Mesenchymal stem cell (in vitro differentiated cells and primary cell): ENCODE results near the gene LATS2.

Source experiments
- DNase-seq: peaks from one replicate; pipeline ENCODE4 v3.0.0-alpha.2; 2013
- H2AFZ ChIP-seq: one replicate; pipeline ENCODE4 v1.6.1; 2013; ENCODE audit warnings: low read depth, mild to moderate bottlenecking, control low read depth, inconsistent platforms, low read length, moderate library complexity
- H2AK5ac ChIP-seq: 2 replicates; pipeline ENCODE4 v1.6.1; 2013; ENCODE audit warnings: low read length, moderate library complexity, mild to moderate bottlenecking, inconsistent platforms; ENCODE audit not compliant: severe bottlenecking
- H2BK120ac ChIP-seq: one replicate; pipeline ENCODE4 v1.6.1; 2013; ENCODE audit warnings: low read depth, mild to moderate bottlenecking, inconsistent platforms, low read length, moderate library complexity
- H2BK12ac ChIP-seq, 2 experiments: one replicate each; pipeline ENCODE4 v1.6.1; 2013; ENCODE audit warnings: inconsistent platforms in 2 of 2, low read length in 2 of 2, mild to moderate bottlenecking in 2 of 2, moderate library complexity in 2 of 2, control low read depth in 1 of 2
- H2BK15ac ChIP-seq: one replicate; pipeline ENCODE4 v1.6.1; 2013; ENCODE audit warnings: mild to moderate bottlenecking, low read depth, inconsistent platforms; ENCODE audit not compliant: poor library complexity, severe bottlenecking
- H2BK5ac ChIP-seq: 2 replicates; pipeline ENCODE4 v1.6.1; 2013; ENCODE audit warnings: low read depth, mild to moderate bottlenecking, low read length, control low read depth, inconsistent platforms; ENCODE audit not compliant: poor library complexity, severe bottlenecking
- H3K14ac ChIP-seq, 2 experiments: one replicate each; pipeline ENCODE4 v1.6.1; 2013; ENCODE audit warnings: inconsistent platforms in 2 of 2, low read length in 2 of 2, control low read depth in 1 of 2, mild to moderate bottlenecking in 1 of 2, moderate library complexity in 1 of 2
- H3K18ac ChIP-seq, 2 experiments: one replicate each; pipeline ENCODE4 v1.6.1; 2013; ENCODE audit warnings: inconsistent platforms in 2 of 2, low read length in 2 of 2, control low read depth in 1 of 2, low read depth in 1 of 2, mild to moderate bottlenecking in 1 of 2
- H3K23ac ChIP-seq, 2 experiments: one replicate each; pipeline ENCODE4 v1.6.1; 2013; ENCODE audit warnings: inconsistent platforms in 2 of 2, low read length in 2 of 2, mild to moderate bottlenecking in 2 of 2, moderate library complexity in 2 of 2, control low read depth in 1 of 2
- H3K27ac ChIP-seq: 2 replicates; pipeline ENCODE4 v1.5.1; 2013; ENCODE audit warnings: mild to moderate bottlenecking, moderate library complexity, low read length, control low read depth, inconsistent platforms; ENCODE audit not compliant: poor library complexity, severe bottlenecking
- H3K27me3 ChIP-seq, 2 experiments: 2 replicates each; pipeline versions ENCODE4 v1.6.1 to v1.7.0; 2013; ENCODE audit warnings: low read length in 2 of 2, mild to moderate bottlenecking in 2 of 2, moderate library complexity in 2 of 2, control low read depth in 1 of 2, inconsistent platforms in 1 of 2; ENCODE audit not compliant: control insufficient read depth in 1 of 2, insufficient read depth in 1 of 2
- H3K36me3 ChIP-seq, 2 experiments: 2 replicates each; pipeline versions ENCODE4 v1.6.1 to v1.7.0; 2013; ENCODE audit warnings: low read length in 2 of 2, control low read depth in 1 of 2, inconsistent platforms in 1 of 2, low read depth in 1 of 2, mild to moderate bottlenecking in 1 of 2; ENCODE audit not compliant: insufficient read depth in 2 of 2, control insufficient read depth in 1 of 2
- H3K4ac ChIP-seq, 2 experiments: one replicate each; pipeline ENCODE4 v1.6.1; 2013; ENCODE audit warnings: inconsistent platforms in 2 of 2, low read length in 2 of 2, mild to moderate bottlenecking in 2 of 2, moderate library complexity in 2 of 2, control low read depth in 1 of 2, low read depth in 1 of 2
- H3K4me1 ChIP-seq: 2 replicates; pipeline ENCODE4 v1.6.1; 2013; ENCODE audit warnings: low read depth, low read length, control low read depth; ENCODE audit not compliant: control insufficient read depth, insufficient read depth
- H3K4me2 ChIP-seq: 2 replicates; pipeline ENCODE4 v1.6.1; 2013; ENCODE audit warnings: low read length, mild to moderate bottlenecking, inconsistent platforms; ENCODE audit not compliant: poor library complexity, severe bottlenecking
- H3K4me3 ChIP-seq, 2 experiments: 2 replicates each; pipeline versions ENCODE4 v1.5.1 to v1.7.0; 2013; ENCODE audit warnings: low read length in 2 of 2, mild to moderate bottlenecking in 2 of 2, control low read depth in 1 of 2, low read depth in 1 of 2; ENCODE audit not compliant: insufficient read depth in 1 of 2
- H3K79me1 ChIP-seq: replicated peaks from 2 replicates; pipeline ENCODE4 v1.6.1; 2013; ENCODE audit warnings: mild to moderate bottlenecking, control low read depth, low read length, inconsistent platforms; ENCODE audit not compliant: poor library complexity, severe bottlenecking
- H3K9ac ChIP-seq: 2 replicates; pipeline ENCODE4 v1.7.0; 2013; ENCODE audit warnings: mild to moderate bottlenecking, low read length, moderate library complexity
- H3K9me3 ChIP-seq: 2 replicates; pipeline ENCODE4 v1.7.0; 2013; ENCODE audit warnings: mild to moderate bottlenecking, low read length; ENCODE audit not compliant: control insufficient read depth
- H4K8ac ChIP-seq: one replicate; pipeline ENCODE4 v1.6.1; 2013; ENCODE audit warnings: inconsistent platforms, mild to moderate bottlenecking, low read length, moderate library complexity
- H4K91ac ChIP-seq: one replicate; pipeline ENCODE4 v1.6.1; 2013; ENCODE audit warnings: mild to moderate bottlenecking, low read length, inconsistent platforms
- WGBS: methylation state at CpG from one replicate; pipeline ENCODE4 v1.1.7; 2013; ENCODE audit warnings: mixed read lengths; 5-methylcytosine and 5-hydroxymethylcytosine counted together

Gene LATS2

GRCh38 chr13:21001471-21001870 lies 59.9 kb downstream of the LATS2 start:
- H4K91ac ChIP-seq, result no peak overlapping the region
- no peak for DNase-seq
- peak overlapping the region in 1 of 2 experiments; percentile 31 for H2BK12ac ChIP-seq
- no peak overlapping the region for H4K8ac ChIP-seq
- H3K4me1 ChIP-seq, result peaks cover 39% of the 10 kb centered on the region
- H3K9ac ChIP-seq, result no peak overlapping the region
- no peak overlapping the region for H3K4me2 ChIP-seq
- H3K23ac ChIP-seq, result no peak overlapping the region
- H3K14ac ChIP-seq, result no peak overlapping the region
- no peak overlapping the region for H3K27ac ChIP-seq
- H3K79me1 ChIP-seq, result peaks cover 20% of the 10 kb centered on the region
- 100% methylated on average over 1 of the region's 5 CpGs for WGBS
- no peak overlapping the region for H3K4me3 ChIP-seq
- H2BK120ac ChIP-seq, result no peak overlapping the region
- no peak overlapping the region for H2BK5ac ChIP-seq
- no peaks in the 10 kb centered on the region for H3K27me3 ChIP-seq
- no peak overlapping the region for H2BK15ac ChIP-seq
- peaks cover 0 to 7% of the 10 kb centered on the region in 2 experiments for H3K36me3 ChIP-seq
- no peak overlapping the region for H2AFZ ChIP-seq
- no peak overlapping the region for H3K4ac ChIP-seq
- H2AK5ac ChIP-seq, result peak overlapping the region; percentile 20
- no peaks in the 10 kb centered on the region for H3K9me3 ChIP-seq
- H3K18ac ChIP-seq, result no peak overlapping the region

GRCh38 chr13:21000647-21001046 lies 60.7 kb downstream of the LATS2 start:
- Histone ChIP-seq H3K23ac (no peak overlapping the region), H2AK5ac (no peak overlapping the region), H3K36me3 (peaks cover 0 to 7% of the 10 kb centered on the region in 2 experiments), H2BK120ac (no peak overlapping the region), H4K8ac (no peak overlapping the region), H3K4me2 (no peak overlapping the region), H3K79me1 (peaks cover 22% of the 10 kb centered on the region), H2AFZ (no peak overlapping the region), H3K27me3 (no peaks in the 10 kb centered on the region), H2BK12ac (no peak overlapping the region), H3K9ac (no peak overlapping the region), H2BK5ac (no peak overlapping the region), H4K91ac (no peak overlapping the region), H3K14ac (no peak overlapping the region), H3K4me1 (peaks cover 34% of the 10 kb centered on the region), H3K4ac (no peak overlapping the region), H3K27ac (no peak overlapping the region), H3K4me3 (no peak overlapping the region), H3K18ac (no peak overlapping the region), H2BK15ac (no peak overlapping the region), H3K9me3 (no peaks in the 10 kb centered on the region)
- WGBS, result 100% methylated on average over 1 of the region's 1 CpG
- no peak for DNase-seq

- peaks cover 28% of the 10 kb centered on the region for H3K4me1 ChIP-seq
- H3K18ac ChIP-seq, result peak overlapping the region; percentile 7 to 28
- no peak overlapping the region for H3K4me2 ChIP-seq
- peaks cover 8 to 11% of the 10 kb centered on the region in 2 experiments for H3K36me3 ChIP-seq
- H4K8ac ChIP-seq, result peak overlapping the region; percentile 85
- H2BK5ac ChIP-seq, result peak overlapping the region; percentile 99
- H2BK15ac ChIP-seq, result no peak overlapping the region
- 96% methylated on average over 60 of the region's 60 CpGs for WGBS
- peak overlapping the region; percentile 52 for H4K91ac ChIP-seq
- H3K9me3 ChIP-seq, result no peaks in the 10 kb centered on the region
- H3K27me3 ChIP-seq, result no peaks in the 10 kb centered on the region
- peak overlapping the region; percentile 8 to 75 for H2BK12ac ChIP-seq
- H3K14ac ChIP-seq, result no peak overlapping the region
- peak overlapping the region; percentile 98 for H3K27ac ChIP-seq
- H2BK120ac ChIP-seq, result peak overlapping the region; percentile 56
- H3K4ac ChIP-seq, result peak overlapping the region in 1 of 2 experiments; percentile 66
- peaks cover 19% of the 10 kb centered on the region for H3K79me1 ChIP-seq
- H2AFZ ChIP-seq, result no peak overlapping the region
- H2AK5ac ChIP-seq, result peak overlapping the region; percentile 93
- no peak overlapping the region for H3K9ac ChIP-seq
- DNase-seq, result no peak
- H3K4me3 ChIP-seq, result no peak overlapping the region
- no peak overlapping the region for H3K23ac ChIP-seq
Measured at GRCh38 chr13:20998649-20999415, 62.6 kb downstream of the LATS2 start.

GRCh38 chr13:20997301-20998161 lies 63.9 kb downstream of the LATS2 start:
- Histone ChIP-seq H3K9ac (peak overlapping the region; percentile 84), H2AFZ (no peak overlapping the region), H3K4me3 (no peak overlapping the region), H2BK12ac (peak overlapping the region; percentile 70 to 85), H3K4me1 (peaks cover 27% of the 10 kb centered on the region), H2BK120ac (peak overlapping the region; percentile 15), H3K27ac (peak overlapping the region; percentile 98), H4K8ac (peak overlapping the region; percentile 45), H3K9me3 (no peaks in the 10 kb centered on the region), H3K27me3 (no peaks in the 10 kb centered on the region), H3K23ac (peak overlapping the region in 1 of 2 experiments; percentile 10), H3K4me2 (no peak overlapping the region), H4K91ac (peak overlapping the region; percentile 19), H3K18ac (peak overlapping the region; percentile 52 to 58), H3K36me3 (peaks cover 8 to 19% of the 10 kb centered on the region in 2 experiments), H2BK15ac (peak overlapping the region; percentile 17), H2AK5ac (peak overlapping the region; percentile 88), H2BK5ac (peak overlapping the region; percentile 99), H3K14ac (no peak overlapping the region), H3K4ac (peak overlapping the region; percentile 44 to 57), H3K79me1 (peaks cover 27% of the 10 kb centered on the region)
- 42% methylated on average over 14 of the region's 14 CpGs for WGBS
- DNase-seq, result peak; percentile 91
